SJSA1 (cell line): ENCODE measurements around the gene SLC6A3. TPM values are rescaled to one million over a fixed set of nuclear protein-coding genes. Genes with fewer than 3 reads are reported as not detected.

Source experiments
- DNase-seq, 2 experiments: peaks; one replicate each; pipeline ENCODE4 v3.0.0-alpha.2; 2015 to 2020; ENCODE audit warnings: low spot score in 2 of 2, low read depth in 1 of 2
- H3K27ac ChIP-seq: fragments of 250-450 bp; sonication (Bioruptor Pico); 2 replicates; pipeline ENCODE4 v1.5.1; 2020; ENCODE audit warnings: mild to moderate bottlenecking, moderate library complexity
- H3K27me3 ChIP-seq: fragments of 250-450 bp; sonication (Bioruptor Pico); replicated peaks from 2 replicates; pipeline ENCODE4 v1.5.1; 2020; ENCODE audit warnings: mild to moderate bottlenecking, moderate library complexity
- H3K36me3 ChIP-seq: fragments of 250-450 bp; sonication (Bioruptor Pico); 2 replicates; pipeline ENCODE4 v1.5.1; 2020; ENCODE audit warnings: mild to moderate bottlenecking
- H3K4me1 ChIP-seq: fragments of 250-450 bp; sonication (Bioruptor Pico); replicated peaks from 2 replicates; pipeline ENCODE4 v1.6.1; 2021; ENCODE audit warnings: mild to moderate bottlenecking
- H3K4me3 ChIP-seq: fragments of 250-450 bp; sonication (Bioruptor Pico); 2 replicates; pipeline ENCODE4 v1.5.1; 2020; ENCODE audit warnings: mild to moderate bottlenecking
- H3K9me3 ChIP-seq: fragments of 250-450 bp; sonication (Bioruptor Pico); replicated peaks from 2 replicates; pipeline ENCODE4 v1.5.1; 2020; ENCODE audit warnings: mild to moderate bottlenecking
- total RNA-seq: library from RNA; depleted of rRNA; stranded (reverse); fragments of >200 nt; shearing (Covaris generic); gene quantifications from 2 replicates; pipeline ENCODE4 v1.2.3, GENCODE V29; 2014

The SLC6A3 gene
- total RNA-seq, 1 experiment from 2014 or later, result not detected

DNA sequence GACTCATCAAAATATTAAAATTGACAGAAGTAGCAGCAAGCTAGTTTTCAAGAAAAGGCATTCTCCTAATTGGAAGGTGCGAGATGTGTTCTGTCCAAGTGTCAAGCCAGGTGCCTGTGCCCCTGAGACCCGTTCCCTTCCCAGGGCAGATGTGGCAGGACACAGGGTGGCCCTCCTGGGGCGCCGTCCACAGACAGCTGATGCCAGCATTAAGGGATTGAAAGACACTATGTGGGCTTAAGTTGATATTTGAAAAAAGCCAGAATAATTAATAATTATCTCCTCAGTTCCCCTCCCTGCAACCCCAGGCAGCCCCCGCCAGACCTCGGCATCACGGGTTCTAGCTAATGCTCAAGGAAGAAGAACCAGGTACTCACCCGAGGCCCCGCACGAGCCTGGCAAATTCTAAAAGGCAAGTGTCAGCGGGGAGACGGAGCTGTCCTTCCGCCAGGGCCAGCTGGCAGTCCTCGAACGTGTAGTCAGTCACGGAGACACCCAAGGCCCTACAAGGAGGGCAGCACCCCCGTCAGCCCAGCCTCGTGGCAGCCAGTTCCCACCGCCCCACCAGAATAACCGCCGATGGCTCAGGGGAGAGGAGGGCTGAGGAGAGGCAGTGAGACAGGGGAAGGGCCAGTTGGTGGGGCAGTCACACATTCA lies 29.1 kb upstream of the SLC6A3 start:
- H3K4me3 ChIP-seq, result no peak overlapping the region
- DNase-seq, result no peak
- no peak overlapping the region for H3K27ac ChIP-seq
- no peaks in the 10 kb centered on the region for H3K4me1 ChIP-seq
- no peaks in the 10 kb centered on the region for H3K9me3 ChIP-seq
- no peaks in the 10 kb centered on the region for H3K27me3 ChIP-seq
- peaks cover 14% of the 10 kb centered on the region for H3K36me3 ChIP-seq

DNA sequence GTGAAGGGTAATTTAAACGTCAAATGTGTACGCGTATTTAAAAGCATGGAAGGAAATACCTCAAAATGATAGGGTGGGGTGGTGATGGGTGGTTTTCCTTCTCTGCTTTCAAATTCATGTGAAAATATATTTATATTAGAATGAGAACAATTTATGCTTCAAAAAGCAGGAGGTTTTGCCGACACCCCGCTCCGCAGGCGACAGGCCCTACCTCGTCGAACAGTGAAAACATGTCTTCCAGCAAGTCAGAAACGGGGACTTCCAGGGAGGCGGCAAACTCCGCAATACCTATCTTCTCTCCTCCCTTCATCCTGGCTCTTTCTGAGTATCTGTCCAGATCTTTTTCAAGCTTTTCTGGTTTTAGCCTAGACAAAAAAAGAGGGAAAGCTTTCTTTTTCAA lies 28.5 kb upstream of the SLC6A3 start:
- H3K9me3 ChIP-seq, result no peaks in the 10 kb centered on the region
- no peaks in the 10 kb centered on the region for H3K27me3 ChIP-seq
- no peak overlapping the region for H3K4me3 ChIP-seq
- H3K4me1 ChIP-seq, result no peaks in the 10 kb centered on the region
- no peak overlapping the region for H3K27ac ChIP-seq
- H3K36me3 ChIP-seq, result peaks cover 14% of the 10 kb centered on the region
- no peak for DNase-seq

DNA sequence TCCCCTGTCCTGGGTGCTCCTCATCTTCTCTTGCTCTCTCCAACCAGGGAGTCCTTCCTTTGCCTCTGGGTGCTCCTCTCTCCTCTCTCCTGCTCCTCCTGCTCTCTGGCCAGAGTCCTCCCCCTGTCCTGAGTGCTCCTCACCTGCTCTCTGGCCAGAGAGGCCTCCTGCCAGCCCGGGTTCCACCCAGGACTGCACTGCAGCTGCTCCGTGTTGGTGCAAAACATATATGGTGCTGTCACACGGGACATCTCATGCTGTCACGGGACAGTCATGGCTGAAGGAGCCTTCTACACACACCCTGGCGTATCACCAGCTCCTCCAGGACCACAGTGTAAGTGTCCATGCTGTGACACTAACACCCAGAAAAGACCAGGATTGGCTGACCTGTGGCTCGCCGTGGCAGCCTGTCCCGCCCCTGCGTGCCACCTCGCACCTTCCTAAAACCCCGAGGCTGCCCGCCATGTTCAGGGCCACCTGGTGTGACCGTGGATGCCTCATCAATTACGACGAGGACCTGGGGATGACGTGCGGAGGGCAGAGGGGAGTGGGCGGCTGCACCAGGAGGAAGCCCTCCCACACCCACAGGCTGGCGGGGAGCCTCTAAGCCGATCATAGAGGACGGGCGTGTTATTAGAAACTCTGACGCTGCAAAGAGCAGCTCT lies 27.9 kb upstream of the SLC6A3 start:
- DNase-seq, result no peak
- H3K4me1 ChIP-seq, result no peaks in the 10 kb centered on the region
- H3K9me3 ChIP-seq, result 0 out of 2 replicates have a peak, but pooled peaks cover 3% of the 10 kb centered on the region
- peaks cover 17% of the 10 kb centered on the region for H3K36me3 ChIP-seq
- no peak overlapping the region for H3K4me3 ChIP-seq
- H3K27ac ChIP-seq, result no peak overlapping the region
- H3K27me3 ChIP-seq, result no peaks in the 10 kb centered on the region

DNA sequence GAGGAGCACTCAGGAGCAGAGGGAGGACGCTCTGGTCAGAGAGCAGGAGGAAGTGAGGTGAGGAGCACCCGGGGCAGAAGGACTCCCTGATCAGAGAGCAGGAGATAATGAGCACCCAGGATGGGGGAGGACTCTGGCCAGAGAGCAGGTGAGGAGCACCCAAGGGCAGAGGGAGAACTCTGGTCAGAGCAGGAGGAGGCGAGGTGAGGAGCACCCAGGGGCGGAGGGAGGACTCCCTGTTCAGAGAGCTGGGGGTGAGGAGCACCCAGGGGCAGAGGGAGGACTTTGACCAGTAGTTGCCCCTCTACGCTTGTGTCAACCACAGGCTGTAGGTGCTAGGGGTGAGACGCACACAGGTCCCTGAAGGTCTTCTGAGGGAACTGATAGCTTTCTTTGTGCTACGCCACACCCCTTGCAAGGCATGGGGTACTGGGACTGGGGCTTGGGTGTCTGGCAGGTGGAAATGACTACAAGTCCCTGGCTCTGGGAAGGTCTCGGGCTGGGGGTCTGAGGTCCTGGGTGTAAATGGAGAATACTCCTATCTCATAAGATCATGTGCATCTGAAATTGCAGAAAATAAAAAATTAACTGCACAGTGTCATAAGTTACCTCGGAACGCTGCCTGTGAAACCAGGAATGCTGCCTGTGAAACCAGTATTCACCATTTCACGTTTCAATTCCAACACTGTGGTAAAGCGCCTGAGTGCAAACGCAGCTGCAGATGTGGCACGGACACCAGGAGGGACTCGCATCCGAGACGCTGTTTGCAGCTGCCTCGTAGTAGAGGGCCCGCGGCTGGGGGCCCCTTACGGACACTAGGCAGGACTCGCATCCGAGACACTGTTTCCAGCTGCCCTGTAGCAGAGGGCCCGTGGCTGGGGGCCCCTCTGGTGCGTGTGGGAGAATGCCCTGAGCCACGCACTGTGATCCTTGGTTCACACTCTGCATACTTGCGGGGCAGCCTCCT lies 27.0 kb upstream of the SLC6A3 start:
- Histone ChIP-seq H3K27me3 (no peaks in the 10 kb centered on the region), H3K36me3 (peaks cover 17% of the 10 kb centered on the region), H3K9me3 (0 out of 2 replicates have a peak, but pooled peaks cover 4% of the 10 kb centered on the region), H3K4me1 (no peaks in the 10 kb centered on the region), H3K27ac (no peak overlapping the region), H3K4me3 (no peak overlapping the region)
- DNase-seq, result no peak

DNA sequence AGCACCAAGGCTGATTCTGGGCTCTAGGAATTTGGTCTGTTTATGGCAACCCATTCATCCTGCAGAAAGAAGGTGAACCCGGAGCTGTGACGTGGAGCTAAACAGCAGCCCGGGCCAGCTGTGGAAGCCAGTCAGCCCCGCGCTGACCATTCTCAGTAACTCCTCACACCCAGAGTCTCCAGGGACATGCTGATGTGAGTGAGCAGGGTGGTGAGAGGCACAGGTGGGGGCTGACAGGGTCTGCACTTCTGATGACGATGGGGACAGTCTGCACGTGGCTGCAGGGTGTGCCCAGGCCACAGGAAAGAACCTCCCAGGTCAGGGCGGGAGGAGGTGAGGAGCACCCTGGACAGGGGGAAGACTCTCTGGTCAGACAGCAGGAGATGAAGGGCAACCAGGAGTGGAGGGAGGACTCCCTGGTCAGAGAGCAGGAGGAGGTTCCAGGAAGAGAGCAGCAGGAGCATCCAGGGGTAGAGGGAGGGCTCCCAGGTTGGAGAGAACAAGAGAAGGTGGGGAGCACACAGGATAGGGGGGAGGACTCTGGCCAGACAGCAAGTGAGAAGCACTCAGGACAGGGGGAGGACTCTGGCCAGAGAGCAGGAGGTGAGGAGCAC lies 26.1 kb upstream of the SLC6A3 start:
- no peaks in the 10 kb centered on the region for H3K4me1 ChIP-seq
- peaks cover 12% of the 10 kb centered on the region for H3K36me3 ChIP-seq
- DNase-seq, result no peak
- H3K27me3 ChIP-seq, result no peaks in the 10 kb centered on the region
- H3K9me3 ChIP-seq, result peaks cover 4% of the 10 kb centered on the region
- H3K4me3 ChIP-seq, result no peak overlapping the region
- H3K27ac ChIP-seq, result no peak overlapping the region

DNA sequence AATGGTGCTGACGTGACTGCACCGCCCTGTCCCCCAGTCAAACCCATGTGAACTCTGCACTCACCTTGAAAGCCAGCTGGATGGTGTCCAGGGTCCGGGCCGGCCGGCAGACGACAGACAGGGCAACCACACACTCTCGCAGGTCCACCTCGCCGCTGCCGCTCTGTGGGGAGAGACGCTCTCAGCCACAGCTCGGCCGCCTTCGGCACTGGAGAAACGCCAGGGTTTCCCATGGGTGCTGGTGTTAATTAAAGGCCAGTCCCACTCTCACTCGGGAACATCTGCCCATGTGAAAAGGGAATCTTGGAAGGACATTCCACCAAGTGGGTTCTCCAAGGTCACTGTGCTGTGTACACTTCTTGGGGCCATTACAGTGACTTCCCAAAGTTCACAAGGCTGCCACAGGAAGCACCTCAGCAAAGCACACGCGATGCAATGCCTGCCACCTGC lies 25.5 kb upstream of the SLC6A3 start:
- Histone ChIP-seq H3K36me3 (peaks cover 12% of the 10 kb centered on the region), H3K9me3 (peaks cover 8% of the 10 kb centered on the region), H3K27ac (no peak overlapping the region), H3K27me3 (no peaks in the 10 kb centered on the region), H3K4me3 (no peak overlapping the region), H3K4me1 (no peaks in the 10 kb centered on the region)
- no peak for DNase-seq

DNA sequence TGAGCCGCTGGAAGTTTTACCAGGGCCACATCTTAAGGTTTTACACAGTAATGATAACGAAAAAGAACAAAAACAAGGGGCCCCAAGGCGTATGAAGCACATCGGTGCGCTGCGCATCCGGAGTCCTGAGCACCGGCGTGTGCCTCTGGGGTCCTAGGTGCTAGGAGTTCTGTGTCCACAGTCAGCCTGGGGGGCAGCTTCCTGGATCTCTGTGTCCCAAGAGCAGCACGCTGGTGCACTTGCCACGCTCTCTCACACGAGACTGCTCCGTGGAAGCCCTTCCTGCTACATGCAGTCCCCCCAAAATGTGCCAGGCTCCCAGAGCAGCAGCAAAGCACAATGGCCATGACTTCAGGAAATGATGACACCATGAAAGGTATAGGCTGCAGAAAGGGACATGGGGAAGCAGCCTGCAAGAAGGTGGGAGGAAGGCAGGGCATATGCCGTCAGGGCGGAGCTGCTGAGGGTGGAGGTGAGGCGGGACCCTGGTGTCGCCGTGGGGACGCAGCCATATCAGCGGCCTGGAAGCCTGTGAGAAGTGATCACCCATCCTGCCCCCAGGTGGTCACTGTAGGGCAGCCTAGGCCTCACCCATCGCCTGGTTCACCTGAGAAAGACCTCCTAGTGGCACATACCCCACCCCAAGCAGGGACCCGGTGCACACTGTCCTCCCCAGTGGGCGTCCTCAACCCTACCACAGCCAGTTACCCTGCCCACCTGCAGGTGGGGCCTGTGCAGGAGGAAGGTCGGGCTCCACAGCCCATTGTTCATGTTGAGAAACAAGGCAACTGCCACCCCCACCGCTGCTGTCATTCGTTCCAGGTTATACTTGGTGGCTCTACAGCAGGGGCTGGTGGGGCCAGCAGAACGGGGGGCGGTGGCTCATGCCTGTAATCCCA lies 23.6 kb upstream of the SLC6A3 start:
- Histone ChIP-seq H3K9me3 (peaks cover 12% of the 10 kb centered on the region), H3K4me3 (no peak overlapping the region), H3K27ac (no peak overlapping the region), H3K27me3 (no peaks in the 10 kb centered on the region), H3K36me3 (peaks cover 6% of the 10 kb centered on the region), H3K4me1 (no peaks in the 10 kb centered on the region)
- DNase-seq, result no peak

DNA sequence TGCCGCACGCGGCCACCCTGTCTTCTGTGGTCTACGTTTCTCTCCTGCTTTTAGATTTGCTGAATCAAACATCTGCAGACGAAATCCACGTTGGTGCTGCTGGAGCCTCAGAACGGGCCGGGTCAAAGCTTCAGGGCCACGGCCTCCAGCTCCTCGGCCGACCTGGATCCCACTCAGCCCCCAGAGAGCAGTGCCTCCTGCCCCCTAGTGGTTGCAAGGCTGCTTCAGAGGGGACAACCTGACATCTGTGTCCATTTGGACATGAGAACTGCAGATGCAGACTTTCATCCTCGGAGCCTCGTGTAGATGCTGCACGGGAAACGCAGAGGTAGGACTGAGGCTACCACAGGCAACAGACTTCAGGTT lies 23.0 kb upstream of the SLC6A3 start:
- DNase-seq, result no peak
- no peaks in the 10 kb centered on the region for H3K4me1 ChIP-seq
- no peak overlapping the region for H3K27ac ChIP-seq
- no peaks in the 10 kb centered on the region for H3K27me3 ChIP-seq
- peaks cover 12% of the 10 kb centered on the region for H3K9me3 ChIP-seq
- no peak overlapping the region for H3K4me3 ChIP-seq
- H3K36me3 ChIP-seq, result peaks cover 12% of the 10 kb centered on the region

DNA sequence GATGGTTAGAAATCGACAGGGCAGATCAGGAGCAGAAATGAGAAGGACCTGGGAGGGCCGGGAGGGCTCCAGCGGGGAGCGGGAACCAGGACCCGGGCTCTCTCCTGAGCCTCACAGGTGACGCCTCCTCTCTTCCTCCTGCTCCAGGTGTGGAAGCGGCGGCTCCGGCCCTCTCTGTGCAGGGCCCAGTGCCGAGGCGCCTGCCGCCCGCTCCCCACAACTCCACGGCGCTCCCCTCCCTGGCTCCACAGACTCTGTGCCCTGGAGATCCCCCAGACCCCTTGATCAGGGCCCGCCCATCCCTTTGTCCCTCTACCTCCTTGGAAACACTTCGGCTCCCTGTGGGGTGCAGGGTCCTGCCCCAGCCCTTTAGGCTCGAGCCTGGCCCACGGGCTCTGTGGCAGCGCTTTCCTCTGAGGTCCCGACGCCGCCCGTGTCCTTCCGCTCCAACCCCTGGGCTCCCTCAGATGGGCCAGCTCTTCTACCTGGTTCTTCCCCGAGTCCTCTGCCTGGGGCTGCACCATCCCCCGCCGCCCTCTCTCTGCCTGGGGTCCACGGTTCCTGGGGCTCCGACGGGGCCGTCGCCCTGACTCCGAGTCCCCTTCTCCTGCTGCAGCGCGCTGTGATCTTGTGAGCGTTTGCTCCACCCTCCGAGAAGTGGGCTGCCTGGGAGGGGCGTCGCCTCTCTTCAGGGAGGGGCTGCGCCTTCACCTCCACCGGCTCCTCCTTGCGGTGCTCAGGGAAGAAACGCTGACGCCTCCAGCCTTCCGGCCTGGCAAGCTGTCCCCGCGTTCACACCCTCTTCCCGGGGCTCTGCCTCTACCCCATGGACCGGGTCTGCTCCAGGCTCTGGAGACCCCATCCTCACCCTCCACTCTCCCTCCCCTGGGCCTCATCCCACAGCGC lies 22.4 kb upstream of the SLC6A3 start:
- H3K27ac ChIP-seq, result no peak overlapping the region
- H3K4me1 ChIP-seq, result no peaks in the 10 kb centered on the region
- H3K9me3 ChIP-seq, result peaks cover 12% of the 10 kb centered on the region
- DNase-seq, result no peak
- H3K4me3 ChIP-seq, result no peak overlapping the region
- no peaks in the 10 kb centered on the region for H3K27me3 ChIP-seq
- peaks cover 15% of the 10 kb centered on the region for H3K36me3 ChIP-seq

DNA sequence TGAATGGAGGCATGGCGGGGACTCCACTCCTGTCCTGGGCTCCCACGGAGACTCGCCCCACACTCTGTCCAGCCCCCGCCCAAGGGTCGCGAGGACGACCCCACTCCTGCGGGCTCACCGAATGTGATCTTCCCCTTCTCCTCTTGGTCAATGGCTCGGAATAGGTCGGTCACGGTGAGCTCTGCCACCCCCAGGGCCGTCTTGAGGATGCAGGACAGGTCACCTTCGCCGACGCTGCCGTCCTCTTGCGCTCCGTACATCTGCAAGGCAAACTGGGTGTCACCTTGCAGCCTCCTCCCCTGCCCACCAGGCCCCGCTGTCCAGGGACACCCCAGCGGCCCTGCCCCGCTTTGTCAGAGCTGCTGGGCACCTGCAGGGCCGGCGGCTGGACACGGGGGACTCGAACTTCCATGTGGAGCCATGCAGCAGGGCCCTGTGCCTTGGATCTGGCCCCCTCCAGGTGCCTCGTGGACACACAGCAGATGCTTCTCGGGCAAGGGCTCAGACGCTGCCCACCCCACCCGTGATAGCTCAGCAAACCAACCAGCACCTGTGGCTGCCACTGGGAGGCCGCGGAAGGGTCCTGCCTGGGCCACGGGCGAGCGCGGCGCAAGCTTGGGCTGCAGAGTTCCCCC lies 21.5 kb upstream of the SLC6A3 start:
- H3K4me3 ChIP-seq, result no peak overlapping the region
- H3K27me3 ChIP-seq, result no peaks in the 10 kb centered on the region
- no peak overlapping the region for H3K27ac ChIP-seq
- H3K36me3 ChIP-seq, result peaks cover 13% of the 10 kb centered on the region
- no peaks in the 10 kb centered on the region for H3K4me1 ChIP-seq
- no peak for DNase-seq
- H3K9me3 ChIP-seq, result peaks cover 12% of the 10 kb centered on the region

DNA sequence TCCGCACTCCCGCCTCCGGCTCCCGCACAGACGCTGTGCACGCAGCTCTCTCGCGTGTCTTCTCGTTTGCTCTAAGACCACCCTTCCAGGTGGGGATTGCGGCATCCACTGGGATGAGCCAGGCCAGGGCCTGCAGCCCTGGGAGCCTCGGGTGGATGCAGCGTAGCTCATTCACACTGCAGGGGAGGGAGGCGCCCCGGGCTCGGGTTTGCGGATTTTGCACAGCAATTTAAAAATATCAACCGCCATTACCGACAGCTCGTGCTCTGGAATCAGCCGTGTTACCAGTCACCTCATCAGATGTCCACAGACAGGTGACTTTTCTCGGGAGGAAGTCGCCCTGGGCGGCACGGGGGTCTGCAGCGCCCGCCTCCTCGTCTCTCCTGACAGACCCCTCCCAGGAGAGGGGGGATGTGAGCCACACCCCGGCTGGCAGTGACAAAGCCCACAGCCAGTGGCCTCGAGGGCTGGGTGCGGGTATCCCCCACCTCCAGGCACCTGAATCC lies 20.8 kb upstream of the SLC6A3 start:
- DNase-seq, result no peak
- no peaks in the 10 kb centered on the region for H3K27me3 ChIP-seq
- no peaks in the 10 kb centered on the region for H3K4me1 ChIP-seq
- peaks cover 12% of the 10 kb centered on the region for H3K9me3 ChIP-seq
- peaks cover 13% of the 10 kb centered on the region for H3K36me3 ChIP-seq
- H3K4me3 ChIP-seq, result no peak overlapping the region
- H3K27ac ChIP-seq, result no peak overlapping the region
